ENCODE results near the gene RRAGD. TPM values are rescaled to one million over a fixed set of nuclear protein-coding genes. Genes with fewer than 3 reads are reported as not detected.

The RRAGD gene
- total RNA-seq, 1 donor: 6.8 TPM

GRCh38 chr6:89350281-89350966 is 61.6 kb downstream of the RRAGD start:
- H3K9me3 ChIP-seq (ENCODE audit: low read depth, low read length): no peaks in the 10 kb centered on the region
- no peaks in the 10 kb centered on the region for H3K27me3 ChIP-seq (ENCODE audit: insufficient read depth, low read length)
- H3K4me1 ChIP-seq (ENCODE audit: insufficient read depth, low read length): peaks cover 59% of the 10 kb centered on the region
- peak overlapping the region; percentile 86 for H3K4me3 ChIP-seq (ENCODE audit: low read length)

GRCh38 chr6:89348372-89348771 is 63.7 kb downstream of the RRAGD start:
- Histone ChIP-seq H3K4me3 (ENCODE audit: low read length) (no peak overlapping the region), H3K4me1 (ENCODE audit: insufficient read depth, low read length) (peaks cover 58% of the 10 kb centered on the region), H3K27me3 (ENCODE audit: insufficient read depth, low read length) (no peaks in the 10 kb centered on the region), H3K9me3 (ENCODE audit: low read depth, low read length) (no peaks in the 10 kb centered on the region)

GRCh38 chr6:89347825-89348224 is 64.2 kb downstream of the RRAGD start:
- H3K4me1 ChIP-seq (ENCODE audit: insufficient read depth, low read length): peaks cover 55% of the 10 kb centered on the region
- no peak overlapping the region for H3K4me3 ChIP-seq (ENCODE audit: low read length)

GRCh38 chr6:89346433-89346832 is 65.6 kb downstream of the RRAGD start:
- Histone ChIP-seq H3K4me1 (ENCODE audit: insufficient read depth, low read length) (peaks cover 55% of the 10 kb centered on the region), H3K27me3 (ENCODE audit: insufficient read depth, low read length) (no peaks in the 10 kb centered on the region), H3K9me3 (ENCODE audit: low read depth, low read length) (no peaks in the 10 kb centered on the region), H3K4me3 (ENCODE audit: low read length) (no peak overlapping the region)

More at GRCh38 chr6:89347825-89348224, 64.2 kb downstream of the RRAGD start:
- Histone ChIP-seq H3K9me3 (ENCODE audit: low read depth, low read length) (no peaks in the 10 kb centered on the region), H3K27me3 (ENCODE audit: insufficient read depth, low read length) (no peaks in the 10 kb centered on the region)

- Histone ChIP-seq H3K4me3 (ENCODE audit: low read length) (no peak overlapping the region), H3K9me3 (ENCODE audit: low read depth, low read length) (no peaks in the 10 kb centered on the region), H3K27me3 (ENCODE audit: insufficient read depth, low read length) (no peaks in the 10 kb centered on the region), H3K4me1 (ENCODE audit: insufficient read depth, low read length) (peaks cover 1% of the 10 kb centered on the region)
These were observed 72.5 kb downstream of the RRAGD start for GRCh38 chr6:89339565-89339964.

- no peak overlapping the region for H3K4me3 ChIP-seq (ENCODE audit: low read length)
- H3K27me3 ChIP-seq (ENCODE audit: insufficient read depth, low read length): no peaks in the 10 kb centered on the region
- H3K4me1 ChIP-seq (ENCODE audit: insufficient read depth, low read length): no peaks in the 10 kb centered on the region
These were observed 76.9 kb downstream of the RRAGD start for GRCh38 chr6:89335164-89335563.

GRCh38 chr6:89330910-89331309 is 81.2 kb downstream of the RRAGD start:
- H3K4me1 ChIP-seq (ENCODE audit: insufficient read depth, low read length): no peaks in the 10 kb centered on the region
- H3K4me3 ChIP-seq (ENCODE audit: low read length): no peak overlapping the region
- no peaks in the 10 kb centered on the region for H3K9me3 ChIP-seq (ENCODE audit: low read depth, low read length)
- H3K27me3 ChIP-seq (ENCODE audit: insufficient read depth, low read length): no peaks in the 10 kb centered on the region

More at GRCh38 chr6:89335164-89335563, 76.9 kb downstream of the RRAGD start:
- H3K9me3 ChIP-seq (ENCODE audit: low read depth, low read length): no peaks in the 10 kb centered on the region

GRCh38 chr6:89328976-89329375 is 83.1 kb downstream of the RRAGD start:
- peaks cover 4% of the 10 kb centered on the region for H3K4me1 ChIP-seq (ENCODE audit: insufficient read depth, low read length)
- no peak overlapping the region for H3K4me3 ChIP-seq (ENCODE audit: low read length)
- H3K9me3 ChIP-seq (ENCODE audit: low read depth, low read length): no peaks in the 10 kb centered on the region
- H3K27me3 ChIP-seq (ENCODE audit: insufficient read depth, low read length): no peaks in the 10 kb centered on the region

- Histone ChIP-seq H3K4me3 (ENCODE audit: low read length) (no peak overlapping the region), H3K27me3 (ENCODE audit: insufficient read depth, low read length) (no peaks in the 10 kb centered on the region), H3K9me3 (ENCODE audit: low read depth, low read length) (no peaks in the 10 kb centered on the region), H3K4me1 (ENCODE audit: insufficient read depth, low read length) (peaks cover 38% of the 10 kb centered on the region)
These were observed 87.8 kb downstream of the RRAGD start for GRCh38 chr6:89324304-89324703.

- H3K27me3 ChIP-seq (ENCODE audit: insufficient read depth, low read length): no peaks in the 10 kb centered on the region
- H3K9me3 ChIP-seq (ENCODE audit: low read depth, low read length): no peaks in the 10 kb centered on the region
- H3K4me3 ChIP-seq (ENCODE audit: low read length): no peak overlapping the region
- peaks cover 38% of the 10 kb centered on the region for H3K4me1 ChIP-seq (ENCODE audit: insufficient read depth, low read length)
These were observed 88.5 kb downstream of the RRAGD start for GRCh38 chr6:89323511-89323971.

GRCh38 chr6:89321131-89321970 is 90.7 kb downstream of the RRAGD start:
- no peak overlapping the region for H3K4me3 ChIP-seq (ENCODE audit: low read length)
- no peaks in the 10 kb centered on the region for H3K9me3 ChIP-seq (ENCODE audit: low read depth, low read length)
- H3K27me3 ChIP-seq (ENCODE audit: insufficient read depth, low read length): no peaks in the 10 kb centered on the region
- peaks cover 38% of the 10 kb centered on the region for H3K4me1 ChIP-seq (ENCODE audit: insufficient read depth, low read length)

GRCh38 chr6:89320012-89320559 is 92.0 kb downstream of the RRAGD start:
- H3K27me3 ChIP-seq (ENCODE audit: insufficient read depth, low read length): no peaks in the 10 kb centered on the region
- H3K4me1 ChIP-seq (ENCODE audit: insufficient read depth, low read length): peaks cover 38% of the 10 kb centered on the region
- H3K9me3 ChIP-seq (ENCODE audit: low read depth, low read length): no peaks in the 10 kb centered on the region
- H3K4me3 ChIP-seq (ENCODE audit: low read length): no peak overlapping the region

GRCh38 chr6:89317067-89317466 is 95.0 kb downstream of the RRAGD start:
- Histone ChIP-seq H3K9me3 (ENCODE audit: low read depth, low read length) (no peaks in the 10 kb centered on the region), H3K4me3 (ENCODE audit: low read length) (no peak overlapping the region), H3K27me3 (ENCODE audit: insufficient read depth, low read length) (no peaks in the 10 kb centered on the region), H3K4me1 (ENCODE audit: insufficient read depth, low read length) (peaks cover 23% of the 10 kb centered on the region)

GRCh38 chr6:89315249-89315885 is 96.7 kb downstream of the RRAGD start, which contains the start of gene GABRR2:
GABRR2 (minus strand) TSS chr6:89315299; CDS start chr6:89315165, 134 bp downstream.
- Histone ChIP-seq H3K9me3 (ENCODE audit: low read depth, low read length) (no peaks in the 10 kb centered on the region), H3K4me1 (ENCODE audit: insufficient read depth, low read length) (peaks cover 17% of the 10 kb centered on the region), H3K4me3 (ENCODE audit: low read length) (no peak within 1 kb of the TSS), H3K27me3 (ENCODE audit: insufficient read depth, low read length) (no peaks in the 10 kb centered on the region)

- H3K9me3 ChIP-seq (ENCODE audit: low read depth, low read length): no peaks in the 10 kb centered on the region
- peaks cover 17% of the 10 kb centered on the region for H3K4me1 ChIP-seq (ENCODE audit: insufficient read depth, low read length)
- no peaks in the 10 kb centered on the region for H3K27me3 ChIP-seq (ENCODE audit: insufficient read depth, low read length)
- H3K4me3 ChIP-seq (ENCODE audit: low read length): no peak overlapping the region
These were observed 97.4 kb downstream of the RRAGD start for GRCh38 chr6:89314692-89315091.
